Measurements from ENCODE around the gene DENND1B. TPM values are rescaled to one million over a fixed set of nuclear protein-coding genes. Genes with fewer than 3 reads are reported as not detected.

Gene DENND1B
- 8.6 and 15.8 TPM in 2 replicates for total RNA-seq
- polyA plus RNA-seq (2012): 2.5 TPM

- DNase-seq (ENCODE audit: low read depth): peak; percentile 67
These were observed at the start of gene DENND1B for GRCh38 chr1:197775282-197776262. TSS of gene DENND1B (minus strand) at chr1:197775480. CDS start at chr1:197775155, 325 bp downstream.

DNA sequence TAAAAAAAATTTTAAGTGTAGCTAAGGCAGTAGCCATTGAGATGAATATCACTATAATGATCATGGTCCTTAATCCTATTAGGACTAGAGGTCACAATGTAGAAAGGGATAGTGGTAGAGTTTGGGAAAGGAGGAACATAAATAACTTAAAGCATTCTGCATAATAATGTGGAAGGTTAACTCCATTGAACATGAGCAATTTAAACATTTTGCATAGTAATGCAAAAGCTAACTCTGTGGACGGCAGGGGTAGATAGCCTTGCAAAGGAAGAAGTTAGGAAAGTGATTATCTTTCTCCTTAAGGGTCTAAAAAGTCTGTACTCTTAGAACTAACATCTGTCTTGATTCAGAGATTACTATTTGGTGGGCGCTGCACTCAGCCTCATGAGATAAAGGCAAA lies 39.0 kb upstream of the DENND1B start:
- no peak for DNase-seq (ENCODE audit: low read depth)

DNA sequence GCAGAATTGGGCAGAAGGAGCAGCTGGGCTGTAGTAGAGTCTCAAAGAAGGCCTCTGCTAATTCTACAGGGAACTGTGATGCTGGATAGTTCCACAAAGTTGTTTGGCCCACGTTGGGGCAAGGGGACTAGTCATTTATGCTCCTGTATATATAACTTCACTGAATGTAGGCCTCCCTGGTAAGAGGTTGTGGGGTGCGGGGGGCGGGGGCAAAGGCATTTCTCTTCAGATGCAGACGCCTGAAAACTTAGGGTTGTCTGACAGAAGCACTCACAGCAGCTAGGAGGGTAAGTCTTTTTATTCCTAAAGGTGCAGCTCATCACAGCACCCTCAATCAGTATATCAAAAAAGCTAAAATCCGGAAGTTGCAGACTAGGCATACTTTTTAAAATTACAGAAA lies 38.5 kb upstream of the DENND1B start:
- DNase-seq (ENCODE audit: low read depth): no peak

GRCh38 chr1:197811769-197812168 lies 36.5 kb upstream of the DENND1B start:
- DNase-seq (ENCODE audit: low read depth): no peak

GRCh38 chr1:197810812-197811211 lies 35.5 kb upstream of the DENND1B start:
- no peak for DNase-seq (ENCODE audit: low read depth)

- no peak for DNase-seq (ENCODE audit: low read depth)
These were observed 33.6 kb upstream of the DENND1B start for GRCh38 chr1:197808880-197809279.

DNA sequence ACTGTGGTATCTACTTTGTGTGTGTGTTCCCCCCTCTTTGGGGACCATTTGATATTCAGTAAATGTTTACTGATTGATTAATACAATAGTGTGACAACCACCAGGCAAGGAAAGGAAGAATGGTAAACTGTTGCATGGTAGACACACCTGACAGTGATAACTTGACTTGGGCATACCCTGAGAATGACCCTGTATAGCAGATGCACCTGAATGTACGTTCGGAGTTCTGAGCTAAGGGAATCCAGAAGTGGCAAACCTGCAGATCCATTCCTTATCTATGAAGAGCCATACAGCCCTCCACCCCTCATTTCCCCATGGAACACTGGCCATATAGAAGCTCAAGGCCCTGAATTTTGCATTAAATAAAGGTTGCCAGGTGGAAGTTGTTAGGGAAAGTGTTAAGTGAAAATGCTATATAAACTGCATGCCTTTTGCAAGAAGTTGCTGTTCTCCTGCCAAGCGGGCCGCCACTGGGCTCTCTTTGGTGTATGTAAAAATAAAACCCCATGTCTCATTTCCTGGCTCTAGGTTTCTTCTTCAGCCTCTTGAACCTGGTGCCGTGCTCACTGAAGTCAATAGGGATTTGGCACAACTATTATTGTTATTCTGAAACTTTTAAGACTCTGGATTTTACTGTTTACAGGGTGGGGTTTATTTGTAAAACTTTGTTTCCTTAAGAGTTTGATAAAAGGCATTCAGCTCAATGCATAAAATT lies 32.6 kb upstream of the DENND1B start:
- DNase-seq (ENCODE audit: low read depth): no peak

GRCh38 chr1:197807216-197807615 lies 31.9 kb upstream of the DENND1B start:
- DNase-seq (ENCODE audit: low read depth): no peak

GRCh38 chr1:197806718-197807117 lies 31.4 kb upstream of the DENND1B start:
- DNase-seq (ENCODE audit: low read depth): no peak

DNA sequence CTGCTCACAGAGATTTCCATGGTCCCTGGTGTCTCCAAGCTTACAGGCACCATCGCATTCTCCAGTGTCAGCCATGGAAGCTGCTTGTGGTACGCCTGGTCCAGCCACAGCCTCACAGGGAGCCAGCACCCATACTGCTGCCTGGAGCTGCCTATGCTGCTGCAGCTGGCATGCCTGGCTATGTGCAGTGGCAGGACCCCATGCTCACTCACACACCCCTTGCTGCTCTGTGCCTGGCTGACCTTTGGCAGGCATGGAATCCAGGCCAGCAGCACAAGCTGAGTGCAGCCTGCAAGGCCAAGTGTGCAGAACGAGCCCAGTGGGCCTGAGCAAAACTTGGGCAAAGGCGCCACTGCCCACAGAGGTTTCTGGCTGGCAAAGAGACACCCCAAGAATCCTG lies 26.4 kb upstream of the DENND1B start:
- DNase-seq (ENCODE audit: low read depth): no peak

- no peak for DNase-seq (ENCODE audit: low read depth)
These were observed 25.8 kb upstream of the DENND1B start for GRCh38 chr1:197801111-197801482.

GRCh38 chr1:197800379-197801110 lies 25.3 kb upstream of the DENND1B start:
- no peak for DNase-seq (ENCODE audit: low read depth)

DNA sequence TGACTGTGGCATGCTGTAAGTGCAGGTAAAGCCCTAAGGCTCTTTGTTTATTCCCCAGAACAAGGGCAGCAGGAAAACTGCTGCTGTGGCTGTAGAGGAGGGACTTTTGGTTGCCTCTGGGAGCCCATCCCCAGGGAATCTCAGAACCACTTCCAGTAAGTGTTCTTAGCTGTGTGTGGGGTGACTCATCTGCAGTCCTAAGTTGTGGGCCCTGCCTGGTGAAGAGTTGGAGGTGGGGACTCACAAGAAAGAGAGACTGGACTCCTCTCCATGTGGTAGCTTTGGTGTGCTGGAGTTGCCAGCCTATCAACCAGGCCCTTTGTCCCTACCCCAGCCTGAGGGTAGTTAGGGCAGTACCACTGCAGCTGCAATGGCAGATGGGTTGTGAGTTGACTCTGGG lies 24.0 kb upstream of the DENND1B start:
- DNase-seq (ENCODE audit: low read depth): peak; percentile 57

GRCh38 chr1:197798492-197798891 lies 23.2 kb upstream of the DENND1B start:
- no peak for DNase-seq (ENCODE audit: low read depth)

DNA sequence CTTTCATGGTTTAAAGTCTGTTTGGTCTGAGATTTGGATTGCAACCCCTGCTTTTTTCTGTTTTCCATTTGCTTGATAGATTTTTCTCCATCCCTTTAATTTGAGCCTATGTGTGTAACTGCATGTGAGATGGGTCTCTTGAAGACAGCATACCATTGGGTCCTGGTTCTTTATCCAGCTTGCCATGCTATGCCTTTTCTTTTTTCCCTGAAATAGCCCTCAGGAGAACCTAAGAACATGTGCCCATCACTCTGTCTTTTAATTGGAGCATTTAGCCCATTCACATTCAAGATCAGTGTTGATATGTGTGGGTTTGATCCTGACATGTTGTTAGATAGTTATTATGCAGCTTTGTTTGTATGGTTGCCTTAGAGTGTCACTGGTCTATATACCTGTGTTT lies 21.7 kb upstream of the DENND1B start:
- DNase-seq (ENCODE audit: low read depth): no peak

- DNase-seq (ENCODE audit: low read depth): no peak
These were observed 13.8 kb upstream of the DENND1B start for GRCh38 chr1:197788741-197789739.

GRCh38 chr1:197787623-197788536 lies 12.6 kb upstream of the DENND1B start:
- DNase-seq (ENCODE audit: low read depth): no peak

DNA sequence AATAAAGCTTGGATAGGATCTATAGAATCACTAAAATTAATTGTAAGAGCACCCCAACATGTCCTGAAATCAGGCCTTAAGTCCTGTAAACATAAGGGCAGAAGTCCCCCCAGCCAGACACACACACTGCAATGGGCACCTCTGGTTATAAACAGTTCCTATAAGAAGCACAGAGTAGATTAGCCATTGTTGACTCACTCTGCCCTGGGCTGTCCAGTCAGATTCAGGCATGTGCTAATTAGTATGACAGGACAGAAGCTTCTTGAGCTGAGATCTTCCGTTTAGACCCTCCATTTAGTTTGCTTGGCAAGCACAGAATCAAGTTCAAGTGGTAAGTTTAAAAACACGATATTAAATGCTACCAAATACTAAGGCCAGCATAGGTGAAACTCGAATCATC lies 11.8 kb upstream of the DENND1B start:
- no peak for DNase-seq (ENCODE audit: low read depth)

DNA sequence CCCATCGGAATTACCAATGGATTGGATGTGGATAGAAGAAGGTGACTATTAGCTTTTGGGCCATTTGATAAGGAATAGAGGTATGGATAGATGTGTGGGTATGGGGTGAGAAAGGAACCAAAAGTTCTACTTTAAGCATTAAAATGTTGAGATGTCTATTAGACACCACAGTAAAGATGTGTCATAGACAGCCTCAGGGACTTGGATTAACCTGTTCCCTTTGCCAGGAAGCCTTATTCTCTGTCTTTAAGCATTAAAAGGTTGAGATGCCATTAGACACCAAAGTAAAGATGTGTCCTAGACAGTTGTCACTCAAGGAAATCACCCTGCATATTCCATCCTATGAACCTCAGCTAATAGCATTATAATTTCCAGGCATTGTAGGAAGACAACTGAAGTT lies 11.0 kb upstream of the DENND1B start:
- no peak for DNase-seq (ENCODE audit: low read depth)
